ENCODE results near the gene OR52K1. TPM values are rescaled to one million over a fixed set of nuclear protein-coding genes. Genes with fewer than 3 reads are reported as not detected.

The OR52K1 gene
- total RNA-seq, 6 donors from 2014 or later: 0.03 to 0.22 (median 0.03) TPM; not detected in 3

DNA sequence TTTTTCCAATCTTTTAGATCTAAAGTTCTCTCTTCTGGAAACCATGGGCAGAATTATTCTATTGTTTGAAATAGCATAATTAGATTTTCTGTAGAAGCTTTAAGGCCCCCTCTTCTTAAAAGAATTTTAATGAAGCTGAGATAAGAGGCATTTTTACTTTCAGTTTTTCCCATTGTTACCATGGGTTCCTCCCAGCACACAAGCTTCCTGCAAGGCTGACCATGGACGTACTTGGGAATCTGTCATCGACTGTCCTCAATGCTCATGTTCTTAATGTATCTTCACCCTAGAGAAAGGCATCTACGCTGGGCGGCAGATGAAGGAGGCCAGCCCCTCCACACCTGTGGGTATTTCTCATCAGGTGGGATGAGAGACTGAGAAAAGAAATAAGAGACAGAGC is 22.3 kb upstream of the OR52K1 start:
- H3K9me3 ChIP-seq: peaks cover 0 to 12% (median 3%) of the 10 kb centered on the region in 4 donors
- 79 to 89% methylated on average over 4 of the region's 4 CpGs for whole genome bisulfite sequencing, 2 donors
- H3K4me1 ChIP-seq: peaks cover 0 to 12% (median 0%) of the 10 kb centered on the region in 4 donors
- no peaks in the 10 kb centered on the region for H3K36me3 ChIP-seq
- ATAC-seq (ENCODE audit: low FRiP score in 2 of 2) (no peak), DNase-seq (no peak)
- H3K4me3 ChIP-seq: no peak overlapping the region
- no peak overlapping the region for H3K27ac ChIP-seq
- TF ChIP-seq EP300 (IDR thresholded peaks at IDR 0.05) (no peak), POLR2A (IDR thresholded peaks at IDR 0.05) (no peak), POLR2AphosphoS5 (IDR thresholded peaks at IDR 0.05) (no peak)
- TF ChIP-seq, protein P1, sequence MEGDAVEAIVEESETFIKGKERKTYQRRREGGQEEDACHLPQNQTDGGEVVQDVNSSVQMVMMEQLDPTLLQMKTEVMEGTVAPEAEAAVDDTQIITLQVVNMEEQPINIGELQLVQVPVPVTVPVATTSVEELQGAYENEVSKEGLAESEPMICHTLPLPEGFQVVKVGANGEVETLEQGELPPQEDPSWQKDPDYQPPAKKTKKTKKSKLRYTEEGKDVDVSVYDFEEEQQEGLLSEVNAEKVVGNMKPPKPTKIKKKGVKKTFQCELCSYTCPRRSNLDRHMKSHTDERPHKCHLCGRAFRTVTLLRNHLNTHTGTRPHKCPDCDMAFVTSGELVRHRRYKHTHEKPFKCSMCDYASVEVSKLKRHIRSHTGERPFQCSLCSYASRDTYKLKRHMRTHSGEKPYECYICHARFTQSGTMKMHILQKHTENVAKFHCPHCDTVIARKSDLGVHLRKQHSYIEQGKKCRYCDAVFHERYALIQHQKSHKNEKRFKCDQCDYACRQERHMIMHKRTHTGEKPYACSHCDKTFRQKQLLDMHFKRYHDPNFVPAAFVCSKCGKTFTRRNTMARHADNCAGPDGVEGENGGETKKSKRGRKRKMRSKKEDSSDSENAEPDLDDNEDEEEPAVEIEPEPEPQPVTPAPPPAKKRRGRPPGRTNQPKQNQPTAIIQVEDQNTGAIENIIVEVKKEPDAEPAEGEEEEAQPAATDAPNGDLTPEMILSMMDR (IDR thresholded peaks at IDR 0.05): no peak
- H3K27me3 ChIP-seq: no peaks in the 10 kb centered on the region

DNA sequence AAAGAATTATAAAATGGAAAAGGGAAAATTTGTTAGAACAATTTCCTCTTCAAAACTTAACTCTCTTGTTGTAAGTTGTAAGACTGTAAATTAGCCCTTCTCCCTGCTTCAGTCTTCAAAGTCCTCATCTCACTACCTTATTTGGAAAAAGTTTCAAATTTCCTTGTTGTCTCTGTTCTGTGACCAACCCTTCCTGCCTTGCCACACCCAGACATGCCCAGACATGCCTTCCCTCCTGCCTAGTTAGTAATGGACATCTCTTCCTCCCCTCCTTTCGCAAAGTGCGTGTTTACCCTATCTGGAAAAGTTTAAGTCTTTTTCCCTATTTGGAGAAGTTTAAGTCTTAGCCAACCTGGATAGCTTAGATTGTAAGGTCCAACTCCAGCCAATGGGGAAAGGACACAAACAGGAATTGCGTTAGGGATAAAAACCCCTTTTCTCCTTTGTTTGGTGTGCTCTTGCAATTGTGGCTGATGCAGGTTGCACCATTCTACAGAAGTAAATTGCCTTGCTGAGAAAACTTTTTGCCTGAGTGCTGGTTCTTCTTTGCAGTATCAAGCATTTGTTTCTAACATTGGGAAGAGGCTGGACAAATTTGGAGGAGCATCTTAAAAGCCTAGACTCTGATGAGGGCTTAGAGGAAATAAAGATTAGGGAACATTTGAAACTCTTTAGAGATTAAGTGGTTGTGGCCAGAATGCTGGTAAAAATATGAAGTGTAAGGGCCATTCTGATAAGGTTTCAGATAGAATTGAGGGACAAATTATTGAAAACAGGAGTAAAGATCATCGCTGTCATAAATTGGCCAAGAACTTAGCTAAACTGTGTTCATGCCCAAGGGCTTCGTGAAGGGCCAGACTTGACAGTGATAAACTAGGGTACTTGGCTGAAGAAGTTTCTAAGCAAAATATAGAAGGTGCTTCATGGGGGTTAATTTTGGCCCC is 18.0 kb upstream of the OR52K1 start:
- Histone ChIP-seq H3K36me3 (no peaks in the 10 kb centered on the region), H3K27ac (no peak overlapping the region), H3K4me3 (no peak overlapping the region), H3K27me3 (no peaks in the 10 kb centered on the region), H3K4me1 (peaks cover 0 to 5% (median 0%) of the 10 kb centered on the region in 4 donors), H3K9me3 (peaks cover 0 to 12% (median 3%) of the 10 kb centered on the region in 4 donors)
- no peak for ATAC-seq (ENCODE audit: low FRiP score in 2 of 2)
- 90 to 94% methylated on average over 5 of the region's 5 CpGs for WGBS, 2 donors
- no peak for TF ChIP-seq EP300 (IDR thresholded peaks at IDR 0.05)
- no peak for TF ChIP-seq POLR2A (IDR thresholded peaks at IDR 0.05)
- TF ChIP-seq, protein P1 (IDR thresholded peaks at IDR 0.05): no peak
- TF ChIP-seq POLR2AphosphoS5 (IDR thresholded peaks at IDR 0.05): no peak
- DNase-seq: no peak

DNA sequence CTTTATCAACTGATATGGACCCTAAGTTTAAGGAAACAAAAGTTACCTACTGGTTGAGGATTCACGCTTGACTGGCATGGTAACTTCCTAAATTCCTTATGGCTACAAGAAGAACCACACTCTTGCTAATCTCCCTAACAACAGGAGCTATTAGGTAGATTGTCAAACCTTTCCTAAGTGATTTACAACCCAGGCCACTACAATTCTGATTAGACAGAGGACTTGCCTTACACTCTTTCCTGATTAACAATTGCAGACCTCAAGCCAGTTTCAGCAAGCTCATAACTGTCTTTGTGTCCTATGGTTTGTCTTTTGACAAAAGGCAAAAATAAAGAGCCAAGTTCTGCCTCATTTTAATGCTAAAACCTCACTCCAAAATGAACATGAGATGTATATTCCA is 17.0 kb upstream of the OR52K1 start:
- no peak for ATAC-seq (ENCODE audit: low FRiP score in 2 of 2)
- TF ChIP-seq POLR2AphosphoS5 (IDR thresholded peaks at IDR 0.05) (no peak), POLR2A (IDR thresholded peaks at IDR 0.05) (no peak), EP300 (IDR thresholded peaks at IDR 0.05) (no peak)
- TF ChIP-seq, protein P1 (IDR thresholded peaks at IDR 0.05): no peak

DNA sequence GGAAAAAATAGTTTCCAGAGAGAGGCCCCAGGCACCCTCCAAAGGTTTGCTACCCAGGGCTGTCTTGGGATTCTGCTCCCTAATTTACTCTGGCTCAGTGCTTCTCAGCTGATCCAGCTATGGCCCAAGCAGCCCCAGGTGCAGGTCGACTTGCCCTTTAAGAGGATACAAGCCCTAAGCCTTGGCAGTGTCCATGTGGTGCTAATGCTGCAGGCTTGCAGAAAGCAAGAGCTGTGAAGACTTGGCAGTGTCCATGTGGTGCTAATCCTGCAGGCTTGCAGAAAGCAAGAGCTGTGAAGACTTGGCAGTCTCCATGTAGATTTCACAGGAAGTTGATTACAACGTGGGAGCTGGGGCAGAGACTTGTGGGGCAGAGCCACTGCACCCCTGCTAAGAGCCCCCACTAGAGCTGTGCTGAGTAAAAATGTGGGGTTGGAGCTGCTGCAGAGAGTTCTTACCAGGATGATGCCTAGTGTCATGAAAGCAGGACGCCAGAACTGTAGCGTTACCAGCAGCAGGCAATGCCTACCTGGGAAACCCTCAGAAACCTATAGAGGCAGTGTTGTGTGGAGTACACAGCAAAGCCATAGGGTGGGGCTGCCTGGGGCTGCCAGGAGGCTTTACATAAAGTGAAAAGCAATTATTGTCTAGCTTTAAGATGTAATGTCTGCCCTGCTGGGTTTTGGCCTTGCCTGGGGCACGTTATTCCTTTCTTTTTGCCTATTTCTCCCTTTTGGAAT is 16.1 kb upstream of the OR52K1 start:
- H3K9me3 ChIP-seq: peaks cover 0 to 12% (median 3%) of the 10 kb centered on the region in 4 donors
- H3K27ac ChIP-seq: no peak overlapping the region
- no peak for ATAC-seq (ENCODE audit: low FRiP score in 2 of 2)
- WGBS, 2 donors: 53 to 57% methylated on average over 5 of the region's 5 CpGs
- no peaks in the 10 kb centered on the region for H3K4me1 ChIP-seq
- DNase-seq: no peak
- TF ChIP-seq POLR2AphosphoS5 (IDR thresholded peaks at IDR 0.05) (no peak), EP300 (IDR thresholded peaks at IDR 0.05) (no peak), POLR2A (IDR thresholded peaks at IDR 0.05) (no peak)
- TF ChIP-seq, protein P1 (IDR thresholded peaks at IDR 0.05): no peak
- no peaks in the 10 kb centered on the region for H3K27me3 ChIP-seq
- no peak overlapping the region for H3K4me3 ChIP-seq
- no peaks in the 10 kb centered on the region for H3K36me3 ChIP-seq

More for the DNA sequence above, 17.0 kb upstream of the OR52K1 start:
- Histone ChIP-seq H3K27ac (no peak overlapping the region), H3K27me3 (no peaks in the 10 kb centered on the region), H3K4me1 (no peaks in the 10 kb centered on the region), H3K36me3 (no peaks in the 10 kb centered on the region), H3K9me3 (peaks cover 0 to 12% (median 3%) of the 10 kb centered on the region in 4 donors), H3K4me3 (no peak overlapping the region)
- DNase-seq: no peak
- 35 to 100% methylated on average over 1 of the region's 1 CpG for WGBS, 2 donors
